ENCODE data around the gene ZSCAN21. TPM values are rescaled to one million over a fixed set of nuclear protein-coding genes. Genes with fewer than 3 reads are reported as not detected.

The ZSCAN21 gene
- total RNA-seq, 1 donor from 2014 or later = 6.1 TPM

- intact Hi-C loops (cut with DNase I) = no loop called here
- DNase-seq (ENCODE audit: low spot score) = no peak
These were observed 26.0 kb upstream of the ZSCAN21 start for GRCh38 chr7:100023526-100023925.

GRCh38 chr7:100024020-100024619, 25.5 kb upstream of the ZSCAN21 start:
- intact Hi-C loops (cut with DNase I) = no loop called here
- no peak for DNase-seq (ENCODE audit: low spot score)

- peak; percentile 6 for DNase-seq (ENCODE audit: low spot score)
- intact Hi-C loops (cut with DNase I) = no loop called here
These were observed 22.4 kb upstream of the ZSCAN21 start for GRCh38 chr7:100027197-100027596.

DNA sequence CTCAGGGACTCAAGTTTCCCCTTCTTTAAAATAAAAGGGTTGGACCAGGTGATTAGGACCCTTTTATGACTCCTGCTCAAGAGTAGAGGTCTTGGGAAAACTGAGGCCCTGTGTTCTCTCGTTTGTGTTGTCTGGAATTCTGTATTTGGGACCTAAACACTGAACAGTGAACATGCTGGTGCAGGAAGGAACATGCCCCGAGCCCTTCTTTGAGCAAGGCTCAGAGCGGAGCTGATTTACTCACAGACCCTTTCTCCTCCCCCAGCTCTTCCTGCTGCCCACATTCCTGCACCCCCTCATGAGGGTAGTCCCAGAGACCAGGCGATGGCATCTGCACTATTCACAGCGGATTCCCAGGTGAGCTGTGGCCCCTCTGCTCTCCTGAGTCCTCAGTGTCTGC, 20.0 kb upstream of the ZSCAN21 start:
- intact Hi-C loops (cut with DNase I) = no loop called here
- no peak for DNase-seq (ENCODE audit: low spot score)

- DNase-seq (ENCODE audit: low spot score) = no peak
- intact Hi-C loops (cut with DNase I) = no loop called here
These were observed 16.0 kb upstream of the ZSCAN21 start for GRCh38 chr7:100033526-100033925.

DNA sequence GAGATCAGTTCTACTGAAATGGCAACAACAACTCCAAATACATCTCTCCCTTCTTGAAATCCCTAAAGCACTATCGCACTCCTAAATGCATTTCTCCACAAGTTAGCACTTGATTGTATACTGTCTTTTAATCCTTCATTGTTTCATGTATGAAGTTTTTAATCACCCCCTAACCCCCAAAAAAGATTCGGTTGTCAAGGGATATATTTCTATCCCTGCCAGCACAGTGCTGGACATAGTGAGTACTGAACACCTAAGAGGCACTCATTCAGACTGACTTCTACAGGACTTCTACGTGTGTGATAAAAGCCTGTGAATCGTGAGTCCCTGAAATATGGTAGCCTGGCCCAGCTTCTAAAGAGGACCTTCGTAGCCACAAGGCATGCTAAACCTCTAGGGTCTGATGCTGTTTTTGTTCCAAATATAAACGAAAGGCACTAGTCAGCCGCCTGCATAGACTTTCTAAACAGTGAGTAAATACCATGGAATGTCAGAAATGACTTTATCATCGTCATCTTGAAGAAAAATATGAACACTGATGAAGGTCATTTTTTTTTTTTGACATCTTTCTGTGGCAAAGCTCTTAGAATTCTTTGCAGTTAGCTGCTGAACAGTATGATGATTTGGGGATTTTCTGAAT, 14.6 kb upstream of the ZSCAN21 start:
- intact Hi-C loops (cut with DNase I) = no loop called here
- DNase-seq (ENCODE audit: low spot score) = no peak

DNA sequence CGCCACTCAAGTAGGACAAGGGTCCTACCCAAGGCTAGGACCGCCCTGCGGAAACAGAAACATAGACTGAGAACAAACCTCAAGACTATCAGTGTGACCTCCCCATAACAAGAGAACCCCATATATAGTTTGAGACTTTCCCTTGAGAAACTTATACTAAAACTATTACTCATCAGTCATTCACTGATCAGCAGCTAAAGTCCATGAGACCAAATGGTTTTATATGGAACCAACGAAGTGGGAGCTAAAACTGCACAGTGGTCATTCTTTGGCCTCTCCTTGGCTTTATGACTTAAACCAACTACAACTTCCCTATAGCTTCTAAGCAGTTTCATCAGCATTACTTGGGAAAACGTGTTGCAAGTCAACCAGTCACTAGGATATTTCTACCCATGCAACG, 13.7 kb upstream of the ZSCAN21 start:
- intact Hi-C loops (cut with DNase I) = no loop called here
- DNase-seq (ENCODE audit: low spot score) = no peak

DNA sequence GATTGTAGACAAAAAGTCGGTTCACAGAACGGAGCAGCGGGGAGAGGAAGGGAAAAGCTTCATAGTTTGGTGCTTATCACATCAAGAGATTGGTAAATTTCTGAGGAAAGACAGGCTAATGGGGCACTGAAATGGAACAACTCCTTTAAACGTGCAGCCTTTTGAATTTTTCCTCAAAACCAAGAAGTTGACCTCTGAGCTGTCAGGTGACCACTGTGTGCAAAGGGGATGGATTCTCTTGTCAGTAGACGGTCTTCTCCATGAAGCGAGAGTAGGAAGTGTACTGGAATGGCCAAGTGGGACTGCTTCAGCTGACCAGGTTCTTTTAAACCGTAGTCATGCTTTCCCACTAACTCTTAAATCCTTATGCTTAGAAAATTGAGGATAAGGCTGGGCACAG, 11.2 kb upstream of the ZSCAN21 start:
- intact Hi-C loops (cut with DNase I) = no loop called here
- DNase-seq (ENCODE audit: low spot score) = no peak

GRCh38 chr7:100040575-100040974, 9.0 kb upstream of the ZSCAN21 start:
- DNase-seq (ENCODE audit: low spot score) = no peak
- intact Hi-C loops (cut with DNase I) = no loop called here

DNA sequence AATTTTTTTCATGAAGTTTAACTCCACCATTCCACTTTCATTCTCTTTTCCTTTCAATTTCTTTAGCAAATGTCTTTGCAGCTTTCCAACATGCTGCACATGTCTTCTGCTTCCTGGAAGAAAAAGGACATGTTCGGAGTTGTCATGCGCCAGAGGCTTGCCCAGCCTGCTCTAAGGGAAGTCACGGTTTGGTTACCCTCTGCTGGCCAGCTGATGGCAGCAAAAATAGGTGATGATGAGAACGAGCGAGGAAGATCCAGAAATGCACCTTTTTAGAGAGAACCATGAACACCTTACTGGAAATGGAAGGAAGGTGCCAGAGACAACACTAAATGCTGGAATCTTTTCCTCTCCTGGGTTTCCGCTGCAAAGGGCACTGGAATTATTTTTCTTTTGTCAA, 4.9 kb upstream of the ZSCAN21 start:
- intact Hi-C loops (cut with DNase I) = no loop called here
- no peak for DNase-seq (ENCODE audit: low spot score)

DNA sequence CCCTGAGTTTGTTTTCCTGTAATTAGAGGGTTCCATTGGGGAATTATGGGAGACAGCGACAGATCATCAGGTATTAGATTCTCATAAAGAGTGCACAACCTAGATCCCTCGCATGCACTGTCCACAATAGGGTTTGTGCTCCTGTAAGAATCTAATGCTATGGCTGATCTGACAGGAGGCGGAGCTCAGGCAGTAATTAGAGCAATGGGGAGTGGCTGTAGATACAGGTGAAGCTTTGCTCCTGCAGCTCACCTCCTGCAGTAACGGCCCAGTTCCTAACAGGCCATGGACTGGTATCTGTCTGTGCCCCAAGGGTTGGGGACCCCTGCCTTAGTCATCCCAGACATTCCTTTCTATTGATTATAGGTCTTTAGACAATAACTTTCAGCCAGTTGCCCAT, 894 bp upstream of the ZSCAN21 start:
- intact Hi-C loops (cut with DNase I) = no loop called here
- no peak for DNase-seq (ENCODE audit: low spot score)

GRCh38 chr7:100051611-100052010, 2.0 kb downstream of the ZSCAN21 start:
- intact Hi-C loops (cut with DNase I) = no loop called here
- DNase-seq (ENCODE audit: low spot score) = no peak

- intact Hi-C loops (cut with DNase I) = no loop called here
- DNase-seq (ENCODE audit: low spot score) = no peak
These were observed 3.6 kb downstream of the ZSCAN21 start for GRCh38 chr7:100053215-100053614.

- no peak for DNase-seq (ENCODE audit: low spot score)
- intact Hi-C loops (cut with DNase I) = no loop called here
These were observed 7.4 kb downstream of the ZSCAN21 start for GRCh38 chr7:100057006-100057405.

GRCh38 chr7:100059251-100059739, 9.7 kb downstream of the ZSCAN21 start:
- DNase-seq (ENCODE audit: low spot score) = no peak
- intact Hi-C loops (cut with DNase I) = no loop called here

- no peak for DNase-seq (ENCODE audit: low spot score)
- intact Hi-C loops (cut with DNase I) = no loop called here
These were observed 12.1 kb downstream of the ZSCAN21 start for GRCh38 chr7:100061518-100062193.

DNA sequence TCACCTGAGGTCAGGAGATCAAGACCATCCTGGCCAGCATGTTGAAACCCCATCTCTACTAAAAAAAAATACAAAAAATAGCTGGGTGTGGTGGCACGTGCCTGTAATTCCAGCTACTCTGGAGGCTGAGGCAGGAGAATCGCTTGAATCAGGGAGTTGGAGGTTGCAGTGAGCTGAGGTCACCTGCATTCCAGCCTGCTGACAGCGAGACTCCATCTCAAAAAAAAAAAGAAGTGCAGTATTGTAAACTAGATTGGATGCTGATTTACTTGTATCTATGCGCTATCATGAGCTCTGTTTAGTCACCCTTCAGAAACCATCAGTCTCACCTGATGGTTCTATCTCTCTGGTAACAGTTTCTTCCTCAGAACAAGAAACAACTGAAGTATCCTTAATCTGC, 13.8 kb downstream of the ZSCAN21 start:
- intact Hi-C loops (cut with DNase I) = no loop called here
- no peak for DNase-seq (ENCODE audit: low spot score)

GRCh38 chr7:100064162-100064561, 14.6 kb downstream of the ZSCAN21 start:
- intact Hi-C loops (cut with DNase I) = no loop called here
- DNase-seq (ENCODE audit: low spot score) = no peak

GRCh38 chr7:100065452-100066186, 16.0 kb downstream of the ZSCAN21 start:
- intact Hi-C loops (cut with DNase I) = no loop called here
- no peak for DNase-seq (ENCODE audit: low spot score)

- intact Hi-C loops (cut with DNase I) = no loop called here
- DNase-seq (ENCODE audit: low spot score) = no peak
These were observed 17.4 kb downstream of the ZSCAN21 start for GRCh38 chr7:100066953-100067352.
